ENCODE measurements around the gene KCNJ9.

KCNJ9 gene

GRCh38 chr1:160115545-160116282, 34.4 kb downstream of the KCNJ9 start, which contains the start of gene ATP1A2:
Gene ATP1A2 (plus strand): TSS chr1:160115759. CDS start chr1:160115862, 103 bp downstream.
- TF ChIP-seq CTCF (IDR thresholded peaks at IDR 0.05; ENCODE audit: low read depth, low read length), result no peak
- H3K4me3 ChIP-seq (ENCODE audit: low read depth, low read length), result no peak within 1 kb of the TSS
- no peak for DNase-seq
- H3K36me3 ChIP-seq, result no peaks in the 10 kb centered on the region
- no peaks in the 10 kb centered on the region for H3K4me1 ChIP-seq
- no peaks in the 10 kb centered on the region for H3K9me3 ChIP-seq
- no peaks in the 10 kb centered on the region for H3K27me3 ChIP-seq

- H3K4me1 ChIP-seq, result no peaks in the 10 kb centered on the region
- TF ChIP-seq CTCF (IDR thresholded peaks at IDR 0.05; ENCODE audit: low read depth, low read length), result no peak
- H3K27me3 ChIP-seq, result no peaks in the 10 kb centered on the region
- no peak for DNase-seq
- H3K9me3 ChIP-seq, result no peaks in the 10 kb centered on the region
- no peak overlapping the region for H3K4me3 ChIP-seq (ENCODE audit: low read depth, low read length)
- no peaks in the 10 kb centered on the region for H3K36me3 ChIP-seq
These were observed 35.2 kb downstream of the KCNJ9 start for GRCh38 chr1:160116283-160117147.

GRCh38 chr1:160117300-160117699, 36.0 kb downstream of the KCNJ9 start:
- H3K4me3 ChIP-seq (ENCODE audit: low read depth, low read length), result no peak overlapping the region
- no peaks in the 10 kb centered on the region for H3K9me3 ChIP-seq
- H3K36me3 ChIP-seq, result no peaks in the 10 kb centered on the region
- H3K4me1 ChIP-seq, result no peaks in the 10 kb centered on the region
- H3K27me3 ChIP-seq, result no peaks in the 10 kb centered on the region
- DNase-seq, result no peak
- no peak for TF ChIP-seq CTCF (IDR thresholded peaks at IDR 0.05; ENCODE audit: low read depth, low read length)

GRCh38 chr1:160117709-160118183, 36.4 kb downstream of the KCNJ9 start:
- Histone ChIP-seq H3K27me3 (no peaks in the 10 kb centered on the region), H3K9me3 (no peaks in the 10 kb centered on the region), H3K4me3 (ENCODE audit: low read depth, low read length) (no peak overlapping the region), H3K4me1 (no peaks in the 10 kb centered on the region), H3K36me3 (no peaks in the 10 kb centered on the region)
- DNase-seq, result no peak
- TF ChIP-seq CTCF (IDR thresholded peaks at IDR 0.05; ENCODE audit: low read depth, low read length), result no peak

- TF ChIP-seq CTCF (IDR thresholded peaks at IDR 0.05; ENCODE audit: low read depth, low read length), result no peak
- H3K4me3 ChIP-seq (ENCODE audit: low read depth, low read length), result no peak overlapping the region
- H3K4me1 ChIP-seq, result no peaks in the 10 kb centered on the region
- no peaks in the 10 kb centered on the region for H3K27me3 ChIP-seq
- no peaks in the 10 kb centered on the region for H3K9me3 ChIP-seq
- no peaks in the 10 kb centered on the region for H3K36me3 ChIP-seq
- no peak for DNase-seq
These were observed 37.6 kb downstream of the KCNJ9 start for GRCh38 chr1:160118928-160119327.
